Effector CD4-positive, alpha-beta T cell (primary cell): ENCODE measurements around the gene JUND.

ENCODE experiments used
- DNase-seq: peaks from one replicate; pipeline ENCODE4 v3.0.0-alpha.2; 2020

The JUND gene

DNA sequence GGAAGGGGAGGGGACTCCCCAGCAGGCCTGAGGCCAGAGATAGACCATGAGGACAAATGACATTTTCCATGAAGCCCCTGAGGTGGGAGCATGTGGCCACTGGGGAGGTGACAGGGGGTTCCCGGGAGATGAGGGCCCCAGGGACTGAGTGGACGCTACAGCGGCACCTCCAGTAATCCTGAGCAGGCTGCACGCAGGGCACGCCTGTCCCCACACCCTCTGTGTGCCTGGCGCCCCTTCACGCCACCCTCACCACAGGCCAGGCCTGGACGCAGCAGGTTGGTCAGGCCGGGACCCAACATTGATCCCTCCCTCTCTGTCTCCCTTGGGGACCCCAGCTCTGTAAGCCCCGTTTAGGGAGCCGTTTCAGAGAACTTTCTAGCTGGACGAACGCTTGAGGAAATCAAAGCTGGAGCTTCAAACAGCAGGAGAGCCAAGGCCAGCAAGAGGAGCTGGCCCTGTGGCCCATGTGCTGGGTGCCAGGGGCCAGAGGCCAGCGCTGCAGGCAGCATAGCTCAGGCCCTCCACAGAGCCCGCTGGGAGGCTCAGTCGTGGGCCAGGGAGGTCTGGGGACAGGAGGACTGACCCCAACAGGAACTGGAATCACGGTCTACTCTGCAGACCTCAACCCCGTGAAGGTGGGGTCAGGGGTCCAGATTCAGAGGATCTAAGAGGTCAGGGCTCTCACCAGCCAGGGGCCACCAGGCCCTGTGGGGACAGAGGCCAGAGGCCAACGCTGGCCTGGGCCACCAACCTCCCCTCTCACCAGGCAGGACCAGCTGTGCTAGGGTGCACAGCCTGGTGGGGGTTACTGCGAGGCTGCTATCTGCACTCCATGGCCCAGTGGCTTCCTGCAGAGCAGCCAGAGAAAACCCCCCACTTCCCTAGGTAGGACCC lies 26.9 kb upstream of the JUND start:
- DNase-seq, result no peak

DNA sequence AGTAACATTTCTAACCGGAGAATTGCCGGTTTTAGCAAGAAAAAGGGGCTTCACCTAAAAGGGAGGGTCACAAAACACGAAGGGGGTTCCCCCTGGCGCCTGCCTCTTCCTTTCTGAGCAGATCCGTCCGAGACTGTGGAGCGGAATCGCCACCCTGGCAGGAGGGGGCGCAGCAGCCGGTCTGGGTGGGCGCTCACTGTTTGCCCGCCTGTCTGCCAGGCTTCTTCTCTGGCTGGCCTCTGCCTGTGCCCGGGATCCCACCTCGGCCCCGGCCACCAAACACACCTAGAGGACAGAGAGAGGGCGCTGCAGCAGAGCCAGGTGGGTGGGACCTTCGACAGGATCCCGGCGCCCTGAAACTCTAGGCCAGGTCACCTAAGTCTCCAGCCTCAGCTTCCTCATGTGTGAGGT lies 25.9 kb upstream of the JUND start:
- no peak for DNase-seq

DNA sequence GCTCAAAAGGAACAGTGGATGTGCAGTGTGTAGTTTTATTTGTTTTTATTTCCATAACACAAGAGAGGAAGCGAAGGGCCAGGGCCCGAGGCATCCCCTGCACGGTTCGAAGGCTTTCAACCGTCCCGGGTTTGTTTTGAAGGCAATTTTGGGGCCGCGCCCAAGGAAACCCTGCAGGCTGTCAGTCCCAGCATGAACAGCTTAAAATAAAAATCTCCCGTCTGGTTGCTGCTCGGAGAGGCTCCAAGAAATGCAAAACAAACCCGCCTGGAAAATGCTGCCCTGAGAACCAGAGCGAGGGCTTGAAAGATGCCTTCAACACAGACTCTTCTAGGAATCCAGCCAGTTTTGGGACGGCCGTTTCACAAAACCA lies 25.5 kb upstream of the JUND start:
- DNase-seq, result no peak

- no peak for DNase-seq
These were observed 24.9 kb upstream of the JUND start for GRCh38 chr19:18306209-18306887.

- DNase-seq, result peak; percentile 77
These were observed 23.3 kb upstream of the JUND start for GRCh38 chr19:18304458-18305310.

DNA sequence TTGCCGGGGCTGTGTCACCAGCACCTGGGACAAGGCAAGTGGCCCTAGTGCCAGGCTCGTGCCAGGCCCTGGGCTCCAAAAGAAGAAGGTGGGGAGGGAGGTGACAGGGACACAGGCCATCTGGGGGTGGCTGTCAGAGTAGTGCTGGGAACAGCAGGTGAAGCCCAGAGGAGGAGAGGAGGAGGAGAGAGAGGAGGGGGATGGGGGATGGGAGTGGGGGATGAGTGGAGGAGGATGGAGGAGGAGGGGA lies 22.7 kb upstream of the JUND start:
- no peak for DNase-seq

DNA sequence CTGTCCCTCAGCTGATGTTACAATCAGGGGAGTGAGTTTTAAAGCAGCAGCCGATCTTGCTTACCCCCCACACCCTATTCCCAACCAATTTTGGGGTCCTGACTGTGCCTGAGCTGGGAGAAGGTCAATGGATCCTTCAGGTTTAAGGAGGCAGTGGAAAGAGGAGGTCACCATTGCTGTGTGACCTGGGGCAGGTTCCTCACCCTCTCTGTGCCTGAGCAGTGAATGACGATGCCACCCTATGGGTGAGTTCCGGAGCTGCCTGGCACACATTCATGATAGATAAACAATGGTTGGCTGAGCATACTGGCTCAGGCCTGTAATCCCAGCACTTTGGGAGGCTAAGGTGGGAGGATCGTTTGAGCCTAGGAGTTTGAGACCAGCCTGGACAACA lies 20.3 kb upstream of the JUND start:
- DNase-seq, result no peak

GRCh38 chr19:18300930-18301717 lies 19.7 kb upstream of the JUND start:
- DNase-seq, result no peak

DNA sequence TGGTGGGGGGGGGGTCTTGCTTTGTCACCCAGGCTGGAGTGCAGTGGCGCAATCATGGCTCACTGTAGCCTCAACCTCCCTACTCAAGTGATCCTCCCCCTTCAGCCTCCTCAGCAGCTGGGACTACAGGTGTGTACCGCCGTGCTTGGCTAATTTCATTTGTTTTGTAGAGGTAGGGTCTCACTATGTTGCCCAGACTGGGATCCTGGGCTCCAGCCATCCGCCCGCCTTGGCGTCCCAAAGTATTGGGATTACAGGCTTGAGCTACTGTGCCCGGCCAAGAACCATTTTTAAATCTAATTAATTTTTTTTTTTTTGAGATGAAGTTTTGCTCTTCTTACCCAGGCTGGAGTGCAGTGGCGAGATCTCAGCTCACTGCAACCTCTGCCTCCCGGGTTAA lies 18.2 kb upstream of the JUND start:
- no peak for DNase-seq

GRCh38 chr19:18298601-18299000 lies 17.2 kb upstream of the JUND start:
- no peak for DNase-seq

GRCh38 chr19:18297308-18297707 lies 15.9 kb upstream of the JUND start:
- no peak for DNase-seq

GRCh38 chr19:18295034-18295451 lies 13.6 kb upstream of the JUND start:
- DNase-seq, result no peak

- DNase-seq, result peak; percentile 95
These were observed 13.0 kb upstream of the JUND start for GRCh38 chr19:18294467-18294864.

DNA sequence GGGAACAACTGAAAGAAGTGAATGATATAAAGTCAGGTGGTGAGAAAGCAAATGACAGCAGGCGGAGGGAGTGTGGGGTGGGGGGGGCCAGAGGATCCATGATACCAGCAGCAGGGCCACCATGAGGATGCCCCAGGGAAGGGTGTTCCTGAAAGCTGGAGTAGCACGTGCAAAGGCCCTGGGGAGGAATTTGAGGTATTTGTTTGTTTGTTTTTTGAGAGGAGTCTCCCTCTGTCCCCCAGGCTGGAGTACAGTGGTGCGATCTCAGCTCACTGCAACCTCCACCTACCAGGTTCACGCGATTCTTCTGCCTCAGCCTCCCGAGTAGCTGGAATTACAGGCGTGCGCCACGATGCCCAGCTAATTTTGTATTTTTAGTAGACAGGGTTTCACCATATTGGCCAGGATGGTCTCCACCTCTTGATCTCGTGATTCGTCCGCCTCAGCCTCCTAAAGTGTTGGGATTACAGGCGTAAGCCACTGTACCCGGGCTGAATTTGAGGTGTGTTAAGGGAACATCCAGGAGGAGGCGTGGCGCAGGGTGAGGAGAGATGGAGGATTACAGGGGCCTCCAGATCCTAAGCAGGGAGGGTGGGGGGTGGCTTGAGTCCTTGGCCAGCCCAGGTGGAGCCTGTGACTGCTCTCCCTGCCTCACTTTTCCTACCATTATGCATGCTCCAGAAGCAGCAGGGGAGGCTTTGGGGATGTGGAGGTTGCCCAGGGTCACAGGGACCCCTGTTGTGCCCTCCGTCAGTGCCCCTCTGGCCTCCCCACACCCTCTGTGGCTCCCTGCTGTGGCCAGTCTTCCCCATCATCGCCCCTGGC lies 12.4 kb upstream of the JUND start:
- no peak for DNase-seq

DNA sequence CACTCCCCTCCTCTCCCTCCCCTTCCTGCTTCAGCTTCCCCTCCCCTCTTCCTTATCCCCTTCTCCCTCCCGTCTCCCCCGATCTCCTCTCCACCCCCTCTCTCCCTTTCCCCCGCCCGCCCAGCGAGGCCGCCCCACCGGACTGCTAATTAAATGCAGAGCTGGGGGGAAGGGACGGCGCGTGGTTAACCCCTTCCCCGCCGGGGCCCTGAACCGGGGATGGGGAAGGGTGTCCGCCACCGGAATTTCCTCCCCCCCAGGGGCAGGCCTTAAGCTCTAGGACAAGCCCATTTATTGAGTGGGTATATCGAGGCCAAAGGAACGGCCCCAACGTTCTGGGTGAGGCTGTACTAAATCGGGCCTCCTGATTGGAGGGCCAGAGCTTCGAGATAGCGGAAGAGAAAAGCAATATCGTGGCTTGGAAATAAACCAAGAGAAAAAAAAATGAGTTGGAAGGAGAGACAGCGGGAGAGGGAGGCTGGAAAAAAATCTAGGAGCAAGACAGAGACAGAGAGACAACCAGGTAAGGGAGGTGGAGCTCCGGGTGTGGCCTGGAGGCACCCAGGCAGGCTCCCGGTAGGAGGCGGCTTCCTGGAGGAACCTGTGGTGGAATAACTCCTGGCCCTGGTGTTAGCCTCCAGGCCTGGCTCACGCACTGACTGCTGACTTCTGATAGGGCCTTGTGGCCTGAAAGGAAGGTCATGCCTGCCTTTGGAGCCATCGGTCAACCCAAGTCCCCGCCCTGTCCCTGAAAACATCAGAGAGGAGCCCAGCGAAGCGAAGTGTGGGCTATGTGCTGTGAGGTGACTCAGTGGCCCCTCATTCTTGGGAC lies 11.6 kb upstream of the JUND start:
- DNase-seq, result no peak

DNA sequence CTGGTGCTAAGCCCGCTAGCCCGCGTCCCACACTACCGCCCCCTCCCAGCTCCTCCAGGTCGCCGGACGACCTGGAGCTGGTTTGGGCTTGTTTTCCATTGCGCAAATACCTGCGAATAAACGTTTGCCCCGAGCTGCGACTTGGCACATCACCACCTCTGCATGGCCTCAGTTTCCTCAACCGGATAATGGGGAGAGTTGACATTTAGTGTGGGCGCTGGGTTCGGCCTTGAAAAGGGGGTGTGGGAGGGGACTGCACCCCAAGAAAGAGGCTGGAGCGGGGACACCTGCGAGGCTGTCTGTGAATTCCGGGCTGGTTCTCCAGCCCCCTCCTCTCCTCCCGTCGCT lies 11.0 kb upstream of the JUND start:
- DNase-seq, result no peak

DNA sequence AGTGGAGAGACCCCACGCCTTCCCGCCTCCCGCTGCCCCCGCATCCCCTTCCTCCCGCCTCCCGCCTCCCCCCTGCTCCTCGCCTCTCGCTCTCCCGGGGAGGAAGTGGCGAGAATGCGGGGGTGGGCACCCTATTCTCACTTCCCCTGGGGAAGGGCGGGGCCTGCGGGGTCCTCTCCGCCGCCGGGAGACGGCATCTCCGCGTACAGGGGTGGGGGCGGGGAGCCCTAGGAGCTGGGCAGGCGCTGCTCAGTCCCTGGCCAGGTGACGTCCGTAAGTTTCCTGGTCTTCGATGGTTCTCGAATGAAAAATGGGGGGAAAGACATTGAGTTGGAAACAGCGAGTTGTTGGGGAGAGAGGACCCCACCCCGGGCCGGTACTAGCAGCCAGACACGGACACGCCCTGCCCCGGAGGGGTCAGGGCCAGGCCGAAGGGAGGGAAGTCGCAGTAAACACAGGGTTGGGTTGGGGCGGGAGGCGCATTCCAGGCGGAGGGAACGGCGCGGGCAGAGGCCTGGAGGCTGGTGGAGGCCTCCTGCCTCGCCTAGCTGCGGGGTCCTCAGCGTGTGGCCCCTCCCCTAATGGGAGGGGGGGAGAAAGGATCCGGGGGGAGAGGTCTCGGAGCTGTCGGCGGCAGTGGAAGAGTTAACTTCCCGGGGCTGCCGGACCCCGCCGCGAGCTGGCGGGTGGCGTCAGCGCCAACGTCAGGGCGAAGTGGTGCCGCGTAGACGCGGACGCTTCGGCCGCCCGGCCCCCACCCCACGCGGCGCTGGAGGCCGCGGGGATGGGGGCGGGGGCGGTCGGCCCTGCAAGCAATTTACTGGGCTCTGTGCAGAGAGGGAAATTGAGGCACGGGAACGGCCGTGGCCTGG lies 10.4 kb upstream of the JUND start:
- peak; percentile 66 for DNase-seq

DNA sequence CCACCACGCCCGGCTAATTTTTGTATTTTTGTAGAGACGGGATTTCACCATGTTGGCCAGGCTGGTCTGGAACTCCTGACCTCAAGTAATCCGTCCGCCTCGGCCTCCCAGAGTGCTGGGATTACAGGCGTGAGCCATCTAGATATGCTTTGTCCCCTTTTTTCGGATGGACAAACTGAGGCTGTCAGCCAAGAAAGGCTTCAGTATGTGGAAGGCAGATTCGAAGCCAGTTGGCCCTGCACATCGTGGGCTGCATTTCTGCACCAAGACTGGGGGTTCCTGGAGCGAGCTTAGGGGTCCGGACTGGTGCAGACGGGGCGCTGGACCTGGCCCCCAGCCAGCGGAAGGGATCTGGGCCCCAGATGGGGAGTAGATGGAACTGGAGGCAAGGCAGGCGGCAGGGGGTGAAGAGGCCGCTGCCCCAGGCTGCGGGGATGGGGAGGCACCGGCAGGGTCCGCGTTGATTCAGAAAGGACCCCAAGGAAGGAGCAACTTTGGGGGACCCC lies 9.7 kb upstream of the JUND start:
- DNase-seq, result no peak

DNA sequence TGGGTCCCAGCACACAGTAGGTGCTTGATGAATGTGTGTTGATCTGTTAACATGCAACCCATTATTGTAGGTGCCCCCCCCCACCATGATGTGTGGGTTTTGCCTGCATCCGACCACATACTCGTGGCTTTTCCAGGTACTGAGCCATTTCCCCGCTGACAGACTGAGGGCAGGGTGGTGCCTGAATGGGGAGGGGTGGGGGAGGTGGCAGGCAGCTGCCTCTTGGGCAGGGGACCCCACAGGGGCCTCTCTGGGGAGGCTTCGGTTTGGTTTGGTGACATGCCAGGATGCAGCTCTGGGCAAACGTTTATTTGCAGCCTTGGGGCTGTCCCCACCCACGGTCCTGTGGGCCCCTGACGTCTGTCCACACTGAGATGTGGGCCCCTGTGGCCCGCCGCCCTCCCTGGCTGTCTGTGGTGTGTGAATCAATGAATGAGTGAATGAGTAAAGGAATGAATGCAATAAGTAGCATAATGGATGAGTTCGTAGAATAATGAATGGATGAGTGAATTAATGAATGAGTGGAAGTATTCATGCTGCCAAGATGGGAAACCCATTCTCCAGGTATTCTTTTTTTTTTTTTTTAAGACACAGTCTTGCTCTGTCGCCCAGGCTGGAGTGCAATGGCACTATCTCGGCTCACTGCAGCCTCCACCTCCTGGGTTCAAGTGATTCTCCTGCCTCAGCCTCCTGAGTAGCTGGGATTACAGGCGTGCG lies 9.0 kb upstream of the JUND start:
- peak; percentile 72 for DNase-seq
